ENCODE measurements around the gene SETBP1.

Gene SETBP1

GRCh38 chr18:44967599-44967998 is 286.9 kb downstream of the SETBP1 start:
- ChIA-PET POLR2A (no interaction called here), CTCF (no interaction called here)
- TF ChIP-seq ZNF16 (tag by site-specific recombination; IDR thresholded peaks at IDR 0.05; ENCODE audit: low read depth) (no peak), ZNF670 (tag by site-specific recombination; IDR thresholded peaks at IDR 0.05; ENCODE audit: low read depth) (no peak), ZNF530 (tag by site-specific recombination; IDR thresholded peaks at IDR 0.05; ENCODE audit: low read depth) (no peak), ZNF138 (tag by site-specific recombination; IDR thresholded peaks at IDR 0.05; ENCODE audit: borderline replicate concordance) (no peak), REST (tag by site-specific recombination; IDR thresholded peaks at IDR 0.05) (no peak), ZNF362 (tag by site-specific recombination; IDR thresholded peaks at IDR 0.05) (no peak), ZNF677 (tag by site-specific recombination; IDR thresholded peaks at IDR 0.05) (no peak), ZNF416 (tag by site-specific recombination; IDR thresholded peaks at IDR 0.05) (no peak), ZNF274 (IDR thresholded peaks at IDR 0.05; ENCODE audit: low read length) (no peak), ZNF274 (tag by site-specific recombination; IDR thresholded peaks at IDR 0.05; ENCODE audit: borderline replicate concordance) (no peak), ZNF292 (tag by site-specific recombination; IDR thresholded peaks at IDR 0.05; ENCODE audit: borderline replicate concordance, low read depth) (no peak), YY2 (tag by site-specific recombination; IDR thresholded peaks at IDR 0.05) (no peak), EGR2 (tag by site-specific recombination; IDR thresholded peaks at IDR 0.05; ENCODE audit: low read depth) (no peak), KLF7 (tag by site-specific recombination; IDR thresholded peaks at IDR 0.05; ENCODE audit: borderline replicate concordance) (no peak), ZNF707 (tag by site-specific recombination; IDR thresholded peaks at IDR 0.05) (no peak), BCL11A (tag by site-specific recombination; IDR thresholded peaks at IDR 0.05; ENCODE audit: low read depth) (no peak)
- Histone ChIP-seq H3K4me1 (ENCODE audit: control insufficient read depth, insufficient read depth, low read length) (no peaks in the 10 kb centered on the region), H3K4me3 (ENCODE audit: low read depth, low read length) (no peak overlapping the region), H3K36me3 (ENCODE audit: control insufficient read depth in 2 of 2, insufficient read depth in 1 of 2, low read length in 2 of 2) (no peaks in the 10 kb centered on the region), H3K9me3 (ENCODE audit: control insufficient read depth, insufficient read depth, low read depth, low read length) (no peaks in the 10 kb centered on the region), H3K27ac (ENCODE audit: extremely low read depth, low read depth, low read length) (no peak overlapping the region)

GRCh38 chr18:44968336-44968735 is 287.6 kb downstream of the SETBP1 start:
- POLR2A ChIA-PET: no interaction called here
- Histone ChIP-seq H3K9me3 (ENCODE audit: control insufficient read depth, insufficient read depth, low read depth, low read length) (no peaks in the 10 kb centered on the region), H3K4me3 (ENCODE audit: low read depth, low read length) (no peak overlapping the region), H3K36me3 (ENCODE audit: control insufficient read depth in 2 of 2, insufficient read depth in 1 of 2, low read length in 2 of 2) (no peaks in the 10 kb centered on the region), H3K27ac (ENCODE audit: extremely low read depth, low read depth, low read length) (no peak overlapping the region), H3K4me1 (ENCODE audit: control insufficient read depth, insufficient read depth, low read length) (no peaks in the 10 kb centered on the region)
- CTCF ChIA-PET: interaction anchor here (1.1 kb wide), 1 partner anchor 245 kb away, joined by 3 read pairs; no protein-coding TSS in a partner anchor
- no peak for TF ChIP-seq ZNF514 (tag by site-specific recombination; IDR thresholded peaks at IDR 0.05)
- TF ChIP-seq ZNF302 (tag by site-specific recombination; IDR thresholded peaks at IDR 0.05; ENCODE audit: low read depth): no peak
- TF ChIP-seq TSHZ1 (tag by site-specific recombination; IDR thresholded peaks at IDR 0.05; ENCODE audit: borderline replicate concordance): no peak
- no peak for TF ChIP-seq INSM2 (tag by site-specific recombination; IDR thresholded peaks at IDR 0.05)
- TF ChIP-seq ZBTB21 (tag by site-specific recombination; IDR thresholded peaks at IDR 0.05): no peak
- TF ChIP-seq ZNF837 (tag by site-specific recombination; IDR thresholded peaks at IDR 0.05): no peak
- TF ChIP-seq TCF7L2 (IDR thresholded peaks at IDR 0.05; ENCODE audit: borderline replicate concordance, low read depth, low read length): no peak
- no peak for TF ChIP-seq ZNF660 (tag by site-specific recombination; IDR thresholded peaks at IDR 0.05)
- no peak for TF ChIP-seq ZBTB48 (tag by site-specific recombination; IDR thresholded peaks at IDR 0.05)
- TF ChIP-seq IKZF3 (tag by site-specific recombination; IDR thresholded peaks at IDR 0.05): no peak
- no peak for TF ChIP-seq SP2 (tag by site-specific recombination; IDR thresholded peaks at IDR 0.05)
- no peak for TF ChIP-seq ZNF354C (tag by site-specific recombination; IDR thresholded peaks at IDR 0.05; ENCODE audit: borderline replicate concordance, low read depth)
